HepG2 (cell line): ENCODE measurements around the gene TTC19. TPM values are rescaled to one million over a fixed set of nuclear protein-coding genes. Genes with fewer than 3 reads are reported as not detected.

Experiments
- ATAC-seq: fragments of 200-7000 bp; cut with Tn5 transposase; 3 replicates; pipeline ENCODE4 v1.9.1; 2020; ENCODE audit warnings: mild to moderate bottlenecking, moderate library complexity
- BruUV-seq: library from RNA; stranded (reverse); fragments of 400-500 nt; replicated peaks from 2 replicates; lab custom pipeline; 2021; lab: Mats Ljungman, UMichigan
- CTCF ChIA-PET: fragments of 300-600 bp; formaldehyde crosslinking; extraction: SDS; loops from one replicate; lab custom pipeline; 2021; ENCODE audit warnings: low total read pairs, inconsistent platforms, low intra/inter-chr PET ratio; lab: Yijun Ruan, JAX
- POLR2A ChIA-PET: fragments of 350-600 bp; sonication (Branson Sonifier 250); formaldehyde crosslinking; loops from one replicate; lab custom pipeline; 2020; ENCODE audit warnings: antibody characterized with exemption, inconsistent platforms; lab: Yijun Ruan, JAX
- DNase-seq: peaks from one replicate; pipeline ENCODE4 v3.0.0-alpha.2; 2015; ENCODE audit warnings: low spot score
- FAIRE-seq: peaks from 3 replicates; lab custom pipeline; 2011; peaks lifted over from hg19 to GRCh38; lab: Jason Lieb, UNC
- H2AFZ ChIP-seq: one replicate; pipeline ENCODE4 v1.6.1; 2011; ENCODE audit warnings: low read length, inconsistent platforms
- H3K27ac ChIP-seq: fragments of 300-600 bp; 3 replicates; pipeline ENCODE4 v1.8.0; 2011; ENCODE audit warnings: mixed run types, mild to moderate bottlenecking, mixed read lengths, low read length, inconsistent platforms; ENCODE audit not compliant: insufficient read depth; ENCODE audit errors: extremely low read length
- H3K27me3 ChIP-seq, 2 experiments: fragments of 200-600 bp in 1 of 2; 2 replicates in 1 of 2; 3 replicates in 1 of 2; pipeline versions ENCODE4 v1.6.0 to v1.8.0; 2011; ENCODE audit warnings: low read length in 2 of 2, mild to moderate bottlenecking in 2 of 2, moderate library complexity in 2 of 2, inconsistent platforms in 1 of 2; ENCODE audit not compliant: insufficient read depth in 2 of 2, control insufficient read depth in 1 of 2
- H3K36me3 ChIP-seq, 2 experiments: fragments of 200-600 bp in 1 of 2; replicated peaks in 1 of 2; 2 replicates in 1 of 2; 3 replicates in 1 of 2; pipeline versions ENCODE4 v1.5.1 to v1.8.0; 2011; ENCODE audit warnings: low read length in 2 of 2, inconsistent platforms in 1 of 2; ENCODE audit not compliant: insufficient read depth in 2 of 2, control insufficient read depth in 1 of 2
- H3K4me1 ChIP-seq: 2 replicates; pipeline ENCODE4 v1.5.1; 2012; ENCODE audit warnings: low read length, inconsistent platforms; ENCODE audit not compliant: insufficient read depth
- H3K4me2 ChIP-seq: 2 replicates; pipeline ENCODE4 v1.6.0; 2011; ENCODE audit warnings: low read depth, low read length, inconsistent platforms
- H3K4me3 ChIP-seq, 3 experiments: fragments of 200-600 bp in 1 of 3; sonication (generic), shearing (Covaris generic) in 1 of 3; replicated peaks in 1 of 3; 2 replicates each; pipeline ENCODE4 v1.5.1; 2011 to 2016; ENCODE audit warnings: low read length in 3 of 3, inconsistent platforms in 2 of 3, low read depth in 2 of 3, mild to moderate bottlenecking in 2 of 3, control low read depth in 1 of 3, mixed read lengths in 1 of 3; ENCODE audit not compliant: insufficient read depth in 1 of 3
- H3K79me2 ChIP-seq: one replicate; pipeline ENCODE4 v1.6.1; 2011; ENCODE audit warnings: low read length, inconsistent platforms; ENCODE audit not compliant: insufficient read depth
- H3K9ac ChIP-seq: 2 replicates; pipeline ENCODE4 v1.6.0; 2011; ENCODE audit warnings: mild to moderate bottlenecking, low read depth, low read length, inconsistent platforms; ENCODE audit not compliant: insufficient read depth
- H3K9me3 ChIP-seq: 2 replicates; pipeline ENCODE4 v1.5.1; 2012; ENCODE audit warnings: mild to moderate bottlenecking, low read length
- H4K20me1 ChIP-seq: 2 replicates; pipeline ENCODE4 v1.6.0; 2011; ENCODE audit warnings: inconsistent platforms, mild to moderate bottlenecking, low read length, moderate library complexity; ENCODE audit not compliant: insufficient read depth
- ATF7-NPFF ChIP-seq: sonication (generic); formaldehyde crosslinking; IDR thresholded peaks from 2 replicates; pipeline ENCODE4 v1.8.1; 2023; ENCODE audit warnings: mild to moderate bottlenecking, low read depth, missing genetic modification reagents, moderate library complexity
- CREM ChIP-seq, 2 experiments: sonication (generic) in 1 of 2; formaldehyde crosslinking in 1 of 2; IDR thresholded peaks; 2 replicates each; pipeline versions ENCODE4 v1.4.0 to v1.6.1; 2016 to 2020; ENCODE audit warnings: antibody characterized with exemption in 1 of 2, mild to moderate bottlenecking in 1 of 2, missing genetic modification reagents in 1 of 2
- EEA1 ChIP-seq: sonication (generic); formaldehyde crosslinking; IDR thresholded peaks from 2 replicates; pipeline ENCODE4 v1.5.1; 2020; ENCODE audit warnings: mild to moderate bottlenecking, missing genetic modification reagents, borderline replicate concordance
- EED ChIP-seq: sonication (generic); formaldehyde crosslinking; IDR thresholded peaks from 2 replicates; pipeline ENCODE4 v1.5.0; 2020; ENCODE audit warnings: mild to moderate bottlenecking, missing genetic modification reagents
- ETV5 ChIP-seq: IDR thresholded peaks from 2 replicates; pipeline ENCODE4 v1.6.1; 2018; ENCODE audit warnings: missing biosample characterization, missing genetic modification reagents, inconsistent platforms, borderline replicate concordance
- MAFF ChIP-seq: IDR thresholded peaks from 2 replicates; pipeline ENCODE4 v1.6.1; 2011; ENCODE audit warnings: low read depth, low read length, improper control_type of control experiment
- MAZ ChIP-seq, 2 experiments: sonication (generic) in 1 of 2; formaldehyde crosslinking in 1 of 2; IDR thresholded peaks; 2 replicates each; pipeline versions ENCODE4 v1.5.0 to v1.6.1; 2012 to 2020; ENCODE audit warnings: low read depth in 2 of 2, mild to moderate bottlenecking in 2 of 2, borderline replicate concordance in 1 of 2, improper control_type of control experiment in 1 of 2, low read length in 1 of 2, missing genetic modification reagents in 1 of 2, moderate library complexity in 1 of 2
- NCOA1 ChIP-seq: sonication (generic); formaldehyde crosslinking; IDR thresholded peaks from 2 replicates; pipeline ENCODE4 v1.9.0; 2021; ENCODE audit warnings: missing genetic modification reagents
- NFKB2 ChIP-seq: sonication (generic); formaldehyde crosslinking; IDR thresholded peaks from 2 replicates; pipeline ENCODE4 v1.4.0; 2020; ENCODE audit warnings: missing genetic modification reagents, borderline replicate concordance
- SALL1 ChIP-seq: sonication (generic); formaldehyde crosslinking; IDR thresholded peaks from 2 replicates; pipeline ENCODE4 v1.8.0; 2022; ENCODE audit warnings: mild to moderate bottlenecking, missing genetic modification reagents
- ZBTB3 ChIP-seq: sonication (generic); formaldehyde crosslinking; IDR thresholded peaks from 2 replicates; pipeline ENCODE4 v1.4.0; 2020; ENCODE audit warnings: low read depth, mild to moderate bottlenecking, moderate library complexity, missing genetic modification reagents, borderline replicate concordance
- ZKSCAN1 ChIP-seq: fragments of 150-350 bp; IDR thresholded peaks from 2 replicates; pipeline ENCODE4 v1.6.1; 2014; ENCODE audit warnings: low read length
- ZNF143 ChIP-seq: sonication (generic); formaldehyde crosslinking; IDR thresholded peaks from 2 replicates; pipeline ENCODE4 v1.4.0; 2020; ENCODE audit warnings: missing genetic modification reagents
- WGBS: methylation state at CpG from one replicate; pipeline ENCODE4 v1.1.6; 2017; ENCODE audit warnings: low lambda C conversion rate; 5-methylcytosine and 5-hydroxymethylcytosine counted together
- in situ Hi-C: cut with HindIII; loops from 2 replicates; pipeline ENCODE4 v1.10.0; 2017; ENCODE audit warnings: low pct_unique_long_range_greater_than_20kb; ENCODE audit not compliant: extremely low pct_ligation_motif_present
- intact Hi-C: fragments of 100-400 bp; cut with micrococcal nuclease; formaldehyde crosslinking; loops from one replicate; pipeline ENCODE4 v1.10.0; 2022; ENCODE audit not compliant: unreplicated experiment
- polyA plus RNA-seq, 8 experiments: library from polyadenylated mRNA; depleted of rRNA in 3 of 8; stranded (reverse) in 7 of 8; unstranded in 1 of 8; fragments of >200 nt; fragmentation: Illumina TruSeq in 4 of 8; extraction: Trizol in 4 of 8; gene quantifications; 2 replicates each; pipeline versions ENCODE4 v1.2.1 to v1.2.3, GENCODE V29; 2011 to 2016; ENCODE audit warnings: low read depth in 4 of 8, missing spikeins in 1 of 8, mixed read lengths in 1 of 8; ENCODE audit not compliant: insufficient read depth in 1 of 8
- total RNA-seq, 5 experiments: library from RNA; depleted of rRNA; stranded (reverse); fragments of >200 nt; fragmentation: Illumina TruSeq; extraction: Trizol; gene quantifications; 2 replicates each; pipeline ENCODE4 v1.2.3, GENCODE V29; 2016; ENCODE audit warnings: low read depth in 1 of 5
- TF ChIP-seq, protein P1 (sequence below): sonication (generic); formaldehyde crosslinking; IDR thresholded peaks from 2 replicates; pipeline ENCODE4 v1.5.1; 2020; ENCODE audit warnings: mild to moderate bottlenecking, missing genetic modification reagents, borderline replicate concordance
- TF ChIP-seq, protein P2 (sequence below): sonication (generic); formaldehyde crosslinking; IDR thresholded peaks from 2 replicates; pipeline ENCODE4 v1.5.1; 2020; ENCODE audit warnings: mild to moderate bottlenecking, missing genetic modification reagents, moderate library complexity
- TF ChIP-seq, protein P3 (sequence below): sonication (generic); IDR thresholded peaks from 2 replicates; pipeline ENCODE4 v1.6.1; 2016; ENCODE audit warnings: low read depth, borderline replicate concordance

Gene TTC19
- total and polyA plus RNA-seq, 2 of the 13 experiments (the other 11 are each of a cell fraction or from before 2014, with no cell fraction given) = 4.4 to 24.3 TPM

DNA sequence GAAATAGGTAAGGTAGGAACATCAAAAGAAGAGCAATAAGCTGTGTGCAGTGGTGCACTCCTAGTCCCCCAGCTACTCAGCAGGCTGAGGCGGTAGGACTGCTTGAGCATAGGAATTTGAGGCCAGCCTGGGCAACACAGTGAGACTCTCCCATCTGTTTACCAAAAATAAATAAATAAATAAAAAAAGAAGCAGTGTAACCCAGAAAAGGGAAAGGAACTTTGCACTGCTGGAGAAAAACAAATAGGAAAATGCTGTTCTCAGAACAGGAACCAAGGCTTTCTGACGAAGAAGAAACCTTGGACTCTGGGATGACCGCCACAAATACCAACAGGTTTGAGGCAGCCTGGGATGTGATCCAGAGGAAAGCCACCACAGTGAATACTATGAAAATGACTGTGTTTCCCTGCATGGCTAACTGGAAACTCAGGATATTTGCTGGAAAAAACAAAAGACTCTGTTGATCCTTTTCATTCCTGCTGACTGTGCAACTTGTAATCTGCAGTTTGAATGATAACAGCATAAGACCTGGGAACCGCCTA is 41.2 kb downstream of the TTC19 start (continued):
- TF ChIP-seq CREM (IDR thresholded peaks at IDR 0.05) (peak; percentile 40; the same call in 1 of the 2 replicates), CREM (CRISPR knock-in tag; IDR thresholded peaks at IDR 0.05) (no peak)

DNA sequence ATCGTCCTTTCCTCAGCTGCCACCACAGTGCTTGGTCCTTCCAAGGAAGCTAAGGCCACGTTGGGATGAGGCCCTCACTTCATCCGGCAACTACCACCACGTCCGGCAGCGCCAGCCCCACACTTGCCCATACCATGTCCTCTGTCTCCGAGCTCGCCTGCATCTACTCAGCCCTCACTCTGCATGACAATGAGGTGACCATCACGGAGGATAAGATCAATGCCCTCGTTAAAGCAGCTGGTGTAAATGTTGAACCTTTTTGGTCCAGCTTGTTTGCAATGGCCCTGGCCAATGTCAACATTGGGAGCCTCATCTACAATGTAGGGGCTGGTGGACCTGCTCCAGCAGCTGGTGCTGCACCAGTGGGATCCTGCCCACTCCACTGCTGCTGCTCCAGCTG is 44.9 kb downstream of the TTC19 start:
- CTCF ChIA-PET = no interaction called here
- ATAC-seq (no peak), FAIRE-seq (no peak), DNase-seq (no peak)
- intact Hi-C loops = no loop called here
- WGBS = 88% methylated on average over 10 of the region's 10 CpGs
- H3K79me2 ChIP-seq = peaks cover 3% of the 10 kb centered on the region
- no peak overlapping the region for H3K9ac ChIP-seq
- H3K4me2 ChIP-seq = no peak overlapping the region
- H3K36me3 ChIP-seq = peaks cover 19 to 71% of the 10 kb centered on the region in 2 experiments
- no TSS peak for BruUV-seq
- in situ Hi-C loops = no loop called here
- TF ChIP-seq EED (CRISPR knock-in tag) (no peak), NCOA1 (CRISPR knock-in tag) (no peak), NFKB2 (CRISPR knock-in tag) (no peak), EEA1 (CRISPR knock-in tag) (no peak), ZKSCAN1 (no peak), ZBTB3 (CRISPR knock-in tag) (no peak), MAZ (IDR thresholded peaks at IDR 0.05; ENCODE audit: borderline replicate concordance, low read depth, low read length) (no peak), MAZ (CRISPR knock-in tag; IDR thresholded peaks at IDR 0.05; ENCODE audit: low read depth) (no peak), ATF7-NPFF (CRISPR knock-in tag) (no peak), SALL1 (CRISPR knock-in tag) (0 out of 2 replicates have a peak, but pooled peaks have one; percentile 28), ETV5 (CRISPR knock-in tag) (no peak), MAFF (no peak), ZNF143 (CRISPR knock-in tag) (no peak)
- TF ChIP-seq, protein P1, sequence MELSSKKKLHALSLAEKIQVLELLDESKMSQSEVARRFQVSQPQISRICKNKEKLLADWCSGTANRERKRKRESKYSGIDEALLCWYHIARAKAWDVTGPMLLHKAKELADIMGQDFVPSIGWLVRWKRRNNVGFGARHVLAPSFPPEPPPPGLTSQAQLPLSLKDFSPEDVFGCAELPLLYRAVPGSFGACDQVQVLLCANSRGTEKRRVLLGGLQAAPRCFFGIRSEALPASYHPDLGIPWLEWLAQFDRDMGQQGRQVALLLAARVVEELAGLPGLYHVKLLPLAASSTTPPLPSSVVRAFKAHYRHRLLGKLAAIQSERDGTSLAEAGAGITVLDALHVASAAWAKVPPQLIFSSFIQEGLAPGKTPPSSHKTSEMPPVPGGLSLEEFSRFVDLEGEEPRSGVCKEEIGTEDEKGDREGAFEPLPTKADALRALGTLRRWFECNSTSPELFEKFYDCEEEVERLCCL (CRISPR knock-in tag) = no peak
- TF ChIP-seq, protein P2, sequence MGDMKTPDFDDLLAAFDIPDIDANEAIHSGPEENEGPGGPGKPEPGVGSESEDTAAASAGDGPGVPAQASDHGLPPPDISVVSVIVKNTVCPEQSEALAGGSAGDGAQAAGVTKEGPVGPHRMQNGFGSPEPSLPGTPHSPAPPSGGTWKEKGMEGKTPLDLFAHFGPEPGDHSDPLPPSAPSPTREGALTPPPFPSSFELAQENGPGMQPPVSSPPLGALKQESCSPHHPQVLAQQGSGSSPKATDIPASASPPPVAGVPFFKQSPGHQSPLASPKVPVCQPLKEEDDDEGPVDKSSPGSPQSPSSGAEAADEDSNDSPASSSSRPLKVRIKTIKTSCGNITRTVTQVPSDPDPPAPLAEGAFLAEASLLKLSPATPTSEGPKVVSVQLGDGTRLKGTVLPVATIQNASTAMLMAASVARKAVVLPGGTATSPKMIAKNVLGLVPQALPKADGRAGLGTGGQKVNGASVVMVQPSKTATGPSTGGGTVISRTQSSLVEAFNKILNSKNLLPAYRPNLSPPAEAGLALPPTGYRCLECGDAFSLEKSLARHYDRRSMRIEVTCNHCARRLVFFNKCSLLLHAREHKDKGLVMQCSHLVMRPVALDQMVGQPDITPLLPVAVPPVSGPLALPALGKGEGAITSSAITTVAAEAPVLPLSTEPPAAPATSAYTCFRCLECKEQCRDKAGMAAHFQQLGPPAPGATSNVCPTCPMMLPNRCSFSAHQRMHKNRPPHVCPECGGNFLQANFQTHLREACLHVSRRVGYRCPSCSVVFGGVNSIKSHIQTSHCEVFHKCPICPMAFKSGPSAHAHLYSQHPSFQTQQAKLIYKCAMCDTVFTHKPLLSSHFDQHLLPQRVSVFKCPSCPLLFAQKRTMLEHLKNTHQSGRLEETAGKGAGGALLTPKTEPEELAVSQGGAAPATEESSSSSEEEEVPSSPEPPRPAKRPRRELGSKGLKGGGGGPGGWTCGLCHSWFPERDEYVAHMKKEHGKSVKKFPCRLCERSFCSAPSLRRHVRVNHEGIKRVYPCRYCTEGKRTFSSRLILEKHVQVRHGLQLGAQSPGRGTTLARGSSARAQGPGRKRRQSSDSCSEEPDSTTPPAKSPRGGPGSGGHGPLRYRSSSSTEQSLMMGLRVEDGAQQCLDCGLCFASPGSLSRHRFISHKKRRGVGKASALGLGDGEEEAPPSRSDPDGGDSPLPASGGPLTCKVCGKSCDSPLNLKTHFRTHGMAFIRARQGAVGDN (CRISPR knock-in tag) = peak; percentile 53
- TF ChIP-seq, protein P3, sequence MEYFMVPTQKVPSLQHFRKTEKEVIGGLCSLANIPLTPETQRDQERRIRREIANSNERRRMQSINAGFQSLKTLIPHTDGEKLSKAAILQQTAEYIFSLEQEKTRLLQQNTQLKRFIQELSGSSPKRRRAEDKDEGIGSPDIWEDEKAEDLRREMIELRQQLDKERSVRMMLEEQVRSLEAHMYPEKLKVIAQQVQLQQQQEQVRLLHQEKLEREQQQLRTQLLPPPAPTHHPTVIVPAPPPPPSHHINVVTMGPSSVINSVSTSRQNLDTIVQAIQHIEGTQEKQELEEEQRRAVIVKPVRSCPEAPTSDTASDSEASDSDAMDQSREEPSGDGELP = no peak
- no peaks in the 10 kb centered on the region for H3K9me3 ChIP-seq
- peak overlapping the region; percentile 26 for H3K27ac ChIP-seq
- POLR2A ChIA-PET = interaction anchor here (1.6 kb wide), 1 partner anchor 45 kb away, joined by 3 read pairs; the partner anchor contains the start of genes TTC19 and ZSWIM7
- H4K20me1 ChIP-seq = no peaks in the 10 kb centered on the region
- H2AFZ ChIP-seq = no peak overlapping the region
- H3K27me3 ChIP-seq = no peaks in the 10 kb centered on the region
- H3K4me1 ChIP-seq = peaks cover 52% of the 10 kb centered on the region
- no peak overlapping the region for H3K4me3 ChIP-seq
